Esophagus muscularis mucosa (tissue), 4 donors: ENCODE results near the gene PFKFB3. TPM values are rescaled to one million over a fixed set of nuclear protein-coding genes. Genes with fewer than 3 reads are reported as not detected.

ENCODE experiments used
- DNase-seq: peaks from one replicate; pipeline ENCODE4 v3.0.0-alpha.2; 2017; ENCODE audit errors: extremely low spot score
- H3K27ac ChIP-seq, 4 donors: fragments of 200-600 bp; sonication (generic); replicated peaks in 1 of 4; 1 replicate in 3 of 4; 2 replicates in 1 of 4; pipeline ENCODE4 v1.5.1; 2016 to 2019; ENCODE audit warnings: mild to moderate bottlenecking in 1 of 4
- H3K27me3 ChIP-seq, 4 donors: fragments of 200-600 bp; sonication (generic); one replicate each; pipeline versions ENCODE4 v1.5.1 to v1.6.0; 2016 to 2019
- H3K36me3 ChIP-seq, 4 donors: fragments of 200-600 bp; sonication (generic); one replicate each; pipeline ENCODE4 v1.5.1; 2016 to 2019
- H3K4me1 ChIP-seq, 4 donors: fragments of 200-600 bp; sonication (generic); one replicate each; pipeline ENCODE4 v1.5.1; 2016 to 2019
- H3K4me3 ChIP-seq, 4 donors: fragments of 200-600 bp; sonication (generic); 1 replicate in 2 of 4; 2 replicates in 2 of 4; pipeline ENCODE4 v1.5.1; 2016 to 2019; ENCODE audit warnings: mild to moderate bottlenecking in 4 of 4, moderate library complexity in 1 of 4
- H3K9me3 ChIP-seq, 4 donors: fragments of 200-600 bp; sonication (generic); 1 replicate in 3 of 4; 2 replicates in 1 of 4; pipeline ENCODE4 v1.5.1; 2016 to 2019
- CTCF ChIP-seq, 3 experiments: fragments of 200-600 bp in 2 of 3; fragments of 450-650 bp in 1 of 3; sonication (generic) in 2 of 3; IDR thresholded peaks; one replicate each; pipeline ENCODE4 v1.5.1; 2017 to 2019; ENCODE audit warnings: antibody characterized with exemption in 3 of 3, mild to moderate bottlenecking in 2 of 3, moderate library complexity in 1 of 3
- EP300 ChIP-seq: sonication (generic); formaldehyde crosslinking; IDR thresholded peaks from one replicate; pipeline ENCODE4 v1.6.1; 2017; ENCODE audit warnings: antibody characterized with exemption
- POLR2A ChIP-seq: fragments of 450-650 bp; IDR thresholded peaks from one replicate; pipeline ENCODE4 v1.6.1; 2017; ENCODE audit warnings: antibody characterized with exemption, moderate library complexity, mild to moderate bottlenecking, low read depth
- POLR2AphosphoS5 ChIP-seq, 2 donors: sonication (generic); formaldehyde crosslinking; IDR thresholded peaks; one replicate each; pipeline ENCODE4 v1.6.1; 2017; ENCODE audit warnings: antibody characterized with exemption in 2 of 2
- WGBS: methylation state at CpG from one replicate; pipeline ENCODE4 v1.1.5; 2018; 5-methylcytosine and 5-hydroxymethylcytosine counted together
- intact Hi-C: fragments of 100-400 bp; cut with DNase I; formaldehyde crosslinking; loops from one replicate; pipeline ENCODE4 v1.15.1; 2023
- total RNA-seq, 4 donors: library from RNA; depleted of rRNA; stranded (reverse); fragments of >200 nt; gene quantifications; one replicate each; pipeline versions ENCODE4 v1.1.0 to v1.2.1, GENCODE V29; 2016

Gene PFKFB3
- total RNA-seq, 4 donors from 2014 or later: 22.4 to 49.1 (median 37.9) TPM

- H3K36me3 ChIP-seq: peaks cover 42 to 100% (median 97%) of the 10 kb centered on the region in 4 donors
- no peaks in the 10 kb centered on the region for H3K4me1 ChIP-seq
- DNase-seq: no peak
- WGBS: 92% methylated on average over 12 of the region's 12 CpGs
- H3K4me3 ChIP-seq: no peak overlapping the region
- H3K27ac ChIP-seq: no peak overlapping the region
- H3K27me3 ChIP-seq: no peaks in the 10 kb centered on the region
- no peak for TF ChIP-seq POLR2AphosphoS5 (IDR thresholded peaks at IDR 0.05)
- no peak for TF ChIP-seq CTCF (IDR thresholded peaks at IDR 0.05)
- TF ChIP-seq POLR2A: no peak
- no peak for TF ChIP-seq EP300
- intact Hi-C loops: loop anchor here (10.0 kb wide), 1 partner anchor 154 kb away; no protein-coding TSS in a partner anchor
- no peaks in the 10 kb centered on the region for H3K9me3 ChIP-seq
Observed at GRCh38 chr10:6231146-6231545, 28.4 kb downstream of the PFKFB3 start.

- peaks cover 38 to 100% (median 97%) of the 10 kb centered on the region in 4 donors for H3K36me3 ChIP-seq
- 88% methylated on average over 6 of the region's 13 CpGs for WGBS
- no peak overlapping the region for H3K4me3 ChIP-seq
- H3K27ac ChIP-seq: no peak overlapping the region
- intact Hi-C loops: loop anchor here (10.0 kb wide), 1 partner anchor 153 kb away; no protein-coding TSS in a partner anchor
- no peak for TF ChIP-seq POLR2AphosphoS5 (IDR thresholded peaks at IDR 0.05)
- TF ChIP-seq CTCF (IDR thresholded peaks at IDR 0.05): no peak
- no peak for TF ChIP-seq POLR2A
- no peak for TF ChIP-seq EP300
- H3K4me1 ChIP-seq: no peaks in the 10 kb centered on the region
- no peaks in the 10 kb centered on the region for H3K9me3 ChIP-seq
- H3K27me3 ChIP-seq: no peaks in the 10 kb centered on the region
- DNase-seq: no peak
Observed at GRCh38 chr10:6231730-6232129, 29.0 kb downstream of the PFKFB3 start.

GRCh38 chr10:6232225-6232807 lies 29.6 kb downstream of the PFKFB3 start:
- intact Hi-C loops: loop anchor here (10.0 kb wide), 1 partner anchor 152 kb away; no protein-coding TSS in a partner anchor
- no peaks in the 10 kb centered on the region for H3K4me1 ChIP-seq
- H3K4me3 ChIP-seq: no peak overlapping the region
- no peak overlapping the region for H3K27ac ChIP-seq
- no peaks in the 10 kb centered on the region for H3K27me3 ChIP-seq
- H3K36me3 ChIP-seq: peaks cover 35 to 97% (median 93%) of the 10 kb centered on the region in 4 donors
- WGBS: 95% methylated on average over 7 of the region's 15 CpGs
- no peaks in the 10 kb centered on the region for H3K9me3 ChIP-seq
- no peak for DNase-seq
- TF ChIP-seq POLR2AphosphoS5 (IDR thresholded peaks at IDR 0.05) (no peak), POLR2A (no peak)

- no peak for DNase-seq
- Histone ChIP-seq H3K27ac (no peak overlapping the region), H3K27me3 (no peaks in the 10 kb centered on the region), H3K36me3 (peaks cover 28 to 89% (median 86%) of the 10 kb centered on the region in 4 donors), H3K4me3 (no peak overlapping the region), H3K9me3 (no peaks in the 10 kb centered on the region), H3K4me1 (no peaks in the 10 kb centered on the region)
- WGBS: 80% methylated on average over 25 of the region's 28 CpGs
- TF ChIP-seq CTCF (IDR thresholded peaks at IDR 0.05) (no peak), POLR2AphosphoS5 (IDR thresholded peaks at IDR 0.05) (no peak), POLR2A (no peak), EP300 (no peak)
- intact Hi-C loops: loop anchor here (10.0 kb wide), 1 partner anchor 152 kb away; no protein-coding TSS in a partner anchor
Observed at GRCh38 chr10:6232846-6233724, 30.4 kb downstream of the PFKFB3 start.

- Histone ChIP-seq H3K27ac (no peak overlapping the region), H3K36me3 (peaks cover 21 to 82% (median 79%) of the 10 kb centered on the region in 4 donors), H3K27me3 (no peaks in the 10 kb centered on the region), H3K4me3 (no peak overlapping the region), H3K9me3 (no peaks in the 10 kb centered on the region), H3K4me1 (peaks cover 0 to 1% (median under 1%) of the 10 kb centered on the region in 4 donors)
- 86% methylated on average over 10 of the region's 11 CpGs for WGBS
- TF ChIP-seq POLR2AphosphoS5 (IDR thresholded peaks at IDR 0.05) (no peak), CTCF (IDR thresholded peaks at IDR 0.05) (no peak), POLR2A (no peak), EP300 (no peak)
- no peak for DNase-seq
- intact Hi-C loops: loop anchor here (10.0 kb wide), 1 partner anchor 151 kb away; no protein-coding TSS in a partner anchor
Observed at GRCh38 chr10:6233725-6234277, 31.1 kb downstream of the PFKFB3 start.
